Effector CD4-positive, alpha-beta T cell (primary cell): ENCODE measurements around the gene RTN4RL2.

Source experiments
- DNase-seq: peaks from one replicate; pipeline ENCODE4 v3.0.0-alpha.2; 2020

The RTN4RL2 gene

GRCh38 chr11:57463671-57464538 lies 3.6 kb downstream of the RTN4RL2 start:
- no peak for DNase-seq

DNA sequence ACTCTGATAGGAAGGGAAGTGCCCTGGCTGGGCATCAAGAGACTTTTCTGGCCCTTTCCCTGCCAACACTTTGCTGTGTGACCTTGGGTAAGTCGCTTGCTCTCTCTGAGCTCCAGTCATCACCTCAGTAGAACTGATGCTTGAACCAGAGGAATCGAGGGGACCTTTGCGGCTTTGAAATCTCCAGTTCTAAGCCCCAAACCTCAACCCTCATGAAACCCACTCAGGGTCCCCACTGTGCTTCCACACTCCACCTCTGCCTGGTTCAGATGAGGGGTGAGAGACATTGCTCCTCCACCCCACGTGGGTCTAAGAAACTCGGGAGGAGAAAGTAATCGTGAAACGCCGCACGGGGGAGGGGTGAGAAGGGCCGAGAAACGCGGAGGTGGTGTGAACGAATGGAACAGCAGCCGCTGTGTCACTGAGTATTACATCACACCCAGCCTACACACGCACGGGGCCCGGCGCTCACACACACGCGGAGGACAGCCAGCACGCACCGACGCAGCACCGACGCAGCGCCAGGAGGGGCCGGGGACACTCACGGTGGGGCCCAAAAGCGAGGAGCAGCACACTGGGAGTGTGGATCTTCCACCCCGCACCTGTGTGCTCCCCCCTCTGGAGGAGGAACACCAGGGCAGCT lies 4.3 kb downstream of the RTN4RL2 start:
- no peak for DNase-seq

- no peak for DNase-seq
These were observed 6.4 kb downstream of the RTN4RL2 start for GRCh38 chr11:57466680-57467079.

- DNase-seq, result no peak
These were observed 7.3 kb downstream of the RTN4RL2 start for GRCh38 chr11:57467508-57468157.

DNA sequence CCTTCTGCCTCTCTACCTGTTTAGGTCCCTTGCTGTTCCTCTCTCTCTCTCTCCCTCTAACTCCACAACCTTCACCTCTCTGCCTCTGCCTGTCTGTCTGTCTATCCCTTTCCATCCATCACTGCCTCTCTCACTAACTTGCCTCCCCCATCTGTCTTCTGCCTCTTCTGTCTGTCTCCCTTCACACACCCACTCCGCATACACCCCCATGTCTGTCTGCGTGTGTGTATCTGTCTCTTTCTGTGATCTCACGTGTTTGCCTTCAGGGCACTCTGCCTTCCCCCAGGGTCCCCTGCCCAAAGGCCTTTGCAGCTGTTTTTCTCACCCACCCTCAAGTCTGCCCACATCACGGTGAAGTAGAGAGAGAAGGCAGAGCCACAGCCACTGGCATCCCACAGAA lies 7.9 kb downstream of the RTN4RL2 start:
- no peak for DNase-seq

DNA sequence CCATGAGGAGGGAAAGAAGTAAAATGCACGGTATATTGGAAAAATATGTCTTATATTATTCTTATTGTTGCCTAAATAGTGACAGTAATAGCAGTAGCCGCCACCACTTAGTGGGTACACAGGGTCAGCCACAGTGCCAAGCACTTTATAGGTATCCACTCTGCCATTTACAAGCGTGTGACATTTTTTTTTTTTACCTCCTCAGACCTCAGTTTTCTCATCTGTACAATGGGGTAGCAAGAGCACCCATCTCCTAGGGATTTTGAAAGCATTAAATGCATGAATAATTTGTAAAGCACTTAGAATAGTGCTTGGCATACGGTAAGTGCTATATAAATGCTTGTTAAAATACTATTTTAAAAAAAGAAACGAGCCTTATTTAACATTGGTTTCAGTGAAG lies 8.9 kb downstream of the RTN4RL2 start:
- no peak for DNase-seq

DNA sequence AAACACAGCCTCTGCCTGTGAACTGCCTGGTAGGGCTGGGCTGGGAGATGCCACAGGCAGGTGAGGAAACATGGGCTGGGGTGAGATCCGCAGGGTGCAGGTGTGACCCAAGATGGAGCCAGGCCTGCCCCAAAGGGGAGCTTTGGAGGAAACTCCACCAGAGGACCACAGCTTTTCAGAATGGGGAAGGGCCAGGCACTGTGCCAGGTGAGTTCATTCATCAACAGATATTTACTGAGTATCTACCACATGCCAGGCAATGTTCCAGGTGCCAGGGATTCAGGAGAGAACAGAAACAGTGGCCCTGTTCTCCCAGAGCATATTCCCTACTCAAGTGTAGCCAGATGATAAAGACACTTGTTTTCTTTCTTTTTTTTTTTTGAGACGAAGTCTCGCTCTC lies 11.2 kb downstream of the RTN4RL2 start:
- DNase-seq, result no peak

DNA sequence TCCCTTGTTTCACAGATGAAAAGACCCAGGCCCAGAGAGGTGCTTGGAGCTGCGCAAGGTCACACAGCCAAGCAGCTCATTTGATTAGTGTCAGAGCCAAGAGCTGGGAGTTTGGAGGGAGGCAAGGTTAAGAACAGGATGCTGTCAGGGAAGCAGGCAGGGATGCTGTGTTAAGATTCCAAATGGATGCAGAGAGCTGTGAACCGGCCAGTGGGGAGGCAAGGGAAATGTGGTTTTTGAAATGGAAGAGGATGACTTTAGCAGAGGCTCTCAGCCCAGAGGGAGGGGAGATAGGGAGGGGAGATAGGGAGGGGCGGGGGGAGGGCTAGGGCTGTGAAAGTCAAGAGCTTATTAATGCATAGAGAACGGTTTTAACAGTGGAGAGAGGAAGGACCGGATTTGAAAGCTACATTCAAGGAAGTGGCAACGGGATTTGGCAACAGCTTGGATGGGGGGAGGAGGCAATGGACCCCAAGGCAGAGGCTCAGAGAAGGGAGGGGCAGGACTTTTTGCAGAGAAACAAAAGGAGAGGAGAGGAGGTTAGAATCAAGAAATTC lies 13.0 kb downstream of the RTN4RL2 start:
- DNase-seq, result no peak

DNA sequence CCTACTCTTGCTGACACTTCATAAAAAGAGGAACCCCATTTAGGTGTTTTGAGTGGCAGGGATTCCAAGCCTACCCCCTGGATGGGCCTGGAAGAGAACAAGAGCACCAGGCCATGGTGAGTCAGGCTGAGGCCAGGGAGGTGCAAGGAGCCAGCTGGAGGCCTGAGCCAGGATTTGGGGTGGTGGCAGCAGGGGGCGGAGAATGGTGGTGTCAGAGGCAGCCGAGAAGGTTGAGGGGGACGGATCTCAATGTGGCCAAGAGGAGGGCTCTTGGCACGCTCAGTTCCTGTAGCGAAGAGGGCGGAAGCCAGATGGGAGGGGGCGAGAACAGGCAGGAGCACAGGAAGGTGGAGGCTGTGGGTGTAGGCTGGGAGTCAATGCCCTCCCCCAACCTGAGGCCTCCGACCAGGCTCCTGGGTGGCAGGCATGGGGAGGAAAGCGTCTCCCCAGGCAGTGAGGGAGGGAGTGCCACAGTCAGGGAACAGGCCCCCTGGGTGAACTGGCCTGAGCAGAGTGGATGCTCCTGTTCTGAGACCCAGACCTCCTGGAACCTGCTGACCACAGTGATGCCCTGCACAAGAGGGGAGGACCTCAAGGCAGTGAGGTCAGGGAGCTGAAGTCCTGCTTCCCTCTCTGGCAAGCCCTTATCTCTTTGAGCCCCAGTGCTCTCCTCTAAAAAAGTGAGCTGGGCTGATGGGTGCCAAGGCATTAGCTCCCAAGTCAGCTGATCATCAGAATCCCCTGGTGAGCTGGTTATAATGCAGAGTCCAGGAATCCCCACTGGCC lies 13.9 kb downstream of the RTN4RL2 start:
- no peak for DNase-seq

DNA sequence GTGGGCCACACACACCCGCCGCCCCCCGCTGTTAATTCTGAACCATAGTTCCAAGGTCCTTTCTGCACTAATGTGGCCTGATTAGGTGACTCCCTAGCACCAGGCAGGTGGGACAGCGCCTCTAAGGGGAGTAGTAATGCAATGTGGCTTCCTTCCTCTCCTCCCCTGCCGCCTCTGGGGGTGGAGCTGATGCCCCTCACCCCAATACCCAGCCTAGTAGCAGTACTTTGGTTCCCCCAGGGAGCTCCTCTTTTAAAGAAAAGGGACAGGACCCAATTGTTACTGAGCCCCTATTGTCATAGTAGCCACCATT lies 14.4 kb downstream of the RTN4RL2 start:
- DNase-seq, result no peak

- DNase-seq, result no peak
These were observed 14.9 kb downstream of the RTN4RL2 start for GRCh38 chr11:57475191-57475590.

DNA sequence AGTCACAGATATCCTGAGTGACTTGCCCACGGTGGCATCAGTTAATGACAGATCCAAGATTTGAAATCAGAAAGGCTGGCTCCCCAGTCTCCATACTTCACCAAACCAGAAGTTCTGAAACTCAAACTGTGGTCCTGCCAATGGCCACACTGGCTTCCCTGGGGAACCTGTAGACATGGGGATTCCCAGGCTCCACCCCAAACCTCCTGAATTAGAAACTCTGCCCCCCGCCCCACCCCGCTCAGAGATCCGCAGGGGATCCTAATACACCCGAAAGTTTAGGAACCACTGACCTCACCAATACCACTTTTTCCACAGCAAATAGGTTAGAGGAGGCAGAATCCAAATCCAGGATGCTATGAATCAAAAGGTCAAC lies 15.3 kb downstream of the RTN4RL2 start:
- DNase-seq, result no peak

- no peak for DNase-seq
These were observed 15.9 kb downstream of the RTN4RL2 start for GRCh38 chr11:57476047-57476756.

GRCh38 chr11:57476757-57477506 lies 16.6 kb downstream of the RTN4RL2 start:
- DNase-seq, result no peak

DNA sequence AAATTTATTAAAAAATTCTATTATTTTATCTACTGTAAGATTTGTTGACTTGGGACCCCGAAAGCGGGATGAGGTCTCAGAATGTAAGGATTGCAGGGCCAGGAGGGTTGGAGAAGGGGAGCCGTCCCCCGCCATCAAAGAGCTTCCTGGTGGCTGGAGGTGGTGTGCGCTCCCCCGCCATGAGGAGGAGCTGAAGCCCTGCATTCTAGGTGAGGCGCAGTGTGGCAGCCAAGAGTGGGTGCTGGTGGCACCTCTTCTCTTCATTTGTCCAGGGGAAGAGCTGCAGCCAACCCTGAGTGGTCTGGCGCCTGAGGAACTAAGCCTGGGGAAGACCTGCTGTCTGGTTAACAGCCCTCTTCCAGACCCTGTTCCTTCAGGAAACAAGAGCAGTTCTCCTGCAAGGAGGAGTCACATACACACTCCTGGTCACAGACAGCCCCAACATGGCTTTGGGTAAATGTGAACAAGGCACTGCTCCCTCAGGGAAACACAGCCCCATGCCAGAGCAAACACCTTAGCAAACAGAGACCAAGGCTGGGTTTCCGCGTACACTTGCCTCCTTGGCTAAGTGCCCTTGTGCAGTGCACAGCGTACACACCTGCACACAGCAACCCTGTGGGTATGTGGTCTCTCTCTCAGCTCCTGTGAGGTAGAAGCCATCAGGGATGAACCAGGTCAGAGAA lies 17.3 kb downstream of the RTN4RL2 start:
- no peak for DNase-seq

- no peak for DNase-seq
These were observed 18.8 kb downstream of the RTN4RL2 start for GRCh38 chr11:57479021-57479663.

DNA sequence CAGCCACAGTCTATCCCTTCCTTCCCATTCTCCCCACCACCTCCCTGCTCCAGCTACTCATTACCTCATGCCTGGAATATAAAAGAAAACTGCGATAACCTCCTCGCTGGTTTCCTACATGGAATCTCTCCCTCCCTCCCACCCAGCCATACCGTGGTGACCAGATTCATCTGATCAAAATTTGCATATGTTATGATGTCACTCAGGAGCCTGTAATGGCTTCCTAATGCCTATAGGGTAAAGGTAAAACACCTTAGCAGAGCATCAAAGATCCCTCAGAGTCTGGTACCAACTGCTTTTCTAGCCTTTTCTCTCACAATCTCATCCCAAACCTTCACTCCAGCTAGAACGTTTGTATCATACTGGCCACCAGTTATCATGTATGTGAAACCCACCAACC lies 19.6 kb downstream of the RTN4RL2 start:
- no peak for DNase-seq

DNA sequence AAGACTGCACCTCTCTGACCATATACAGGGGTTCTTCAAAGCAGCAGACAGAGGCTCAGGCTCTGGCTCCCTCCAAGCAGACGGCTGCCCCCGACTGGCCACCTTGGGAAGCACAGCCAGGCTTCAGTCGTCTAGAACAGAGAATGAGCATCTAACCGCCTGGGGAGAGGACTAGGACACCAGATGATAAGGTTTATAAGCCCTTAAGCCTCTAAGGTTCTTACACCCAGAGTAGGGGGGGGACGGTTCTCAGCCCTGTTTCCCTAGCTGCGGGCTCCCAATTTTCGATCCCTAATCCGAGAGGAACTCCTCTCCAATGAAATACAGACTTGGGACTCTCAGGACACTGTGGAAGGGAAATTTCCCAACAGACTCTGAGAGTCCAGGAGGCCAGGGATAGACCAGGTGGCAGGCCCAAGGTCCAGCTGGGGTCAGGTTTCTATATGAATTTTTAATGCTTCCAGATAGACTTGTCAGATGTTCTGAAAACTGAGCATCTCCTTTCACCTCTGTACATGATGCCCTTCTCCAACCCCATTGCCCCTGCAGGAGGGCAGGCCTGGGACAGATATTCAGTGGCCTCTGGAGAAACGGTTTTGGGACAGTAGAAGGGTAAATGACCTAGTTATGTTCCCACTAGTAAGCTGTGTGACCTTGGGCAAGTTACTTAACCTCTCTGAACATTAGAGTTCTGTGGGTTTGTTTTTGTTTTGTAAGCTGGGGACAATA lies 20.2 kb downstream of the RTN4RL2 start:
- DNase-seq, result peak; percentile 48

DNA sequence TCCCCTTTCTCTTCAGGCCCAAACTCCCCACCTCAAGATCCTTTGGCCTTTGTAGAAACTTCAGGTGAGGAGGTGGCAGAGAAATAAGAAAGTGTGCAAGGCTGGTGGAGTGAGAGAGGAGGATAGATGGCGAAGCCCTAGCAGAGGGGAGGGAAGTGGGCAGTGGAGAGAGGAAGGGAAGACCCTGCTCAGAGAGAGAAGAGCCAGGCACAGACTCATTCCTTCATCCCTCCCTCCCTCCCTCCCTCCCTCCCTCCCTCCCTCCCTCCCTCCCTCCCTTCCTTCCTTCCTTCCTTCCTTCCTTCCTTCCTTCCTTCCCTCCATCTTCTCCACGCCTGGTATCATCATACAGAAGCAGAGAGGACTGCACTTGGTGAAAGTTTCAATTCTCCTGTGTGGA lies 21.0 kb downstream of the RTN4RL2 start:
- no peak for DNase-seq
